Activated CD4-positive, alpha-beta T cell treated with anti-CD3 and anti-CD28 coated beads, Interleukin-2, Interleukin-4, amounts not matched to agents 100 ng/mL and 50 ng/mL, durations not matched to agents 16 hours and 8 hours (primary cell): Measurements from ENCODE around the gene ENKD1.
A peak's percentile ranks its signal among the peaks of the same experiment; 100 is the strongest.
"Not testable (repeated sequence)": the region's sequence is repeated elsewhere in the genome, so short reads cannot be mapped to it uniquely, and the experiment has no call there.

Source experiments
- DNase-seq: peaks from one replicate; pipeline ENCODE4 v3.0.0-alpha.2; 2020; ENCODE audit warnings: low spot score

ENKD1 gene

GRCh38 chr16:67666559-67667452 lies at the start of gene ENKD1, which contains the start of gene C16orf86:
ENKD1 (minus strand) TSS chr16:67666750; CDS start chr16:67666442, 308 bp downstream.
C16orf86 (plus strand) TSS chr16:67666814; CDS start chr16:67666971, 157 bp downstream.
- peak; percentile 84 for DNase-seq

- no peak for DNase-seq
Observed at GRCh38 chr16:67716097-67716496, 49.5 kb upstream of the ENKD1 start.

- no peak for DNase-seq
Observed at GRCh38 chr16:67714522-67714921, 48.0 kb upstream of the ENKD1 start.

GRCh38 chr16:67713647-67714273 lies 47.2 kb upstream of the ENKD1 start:
- DNase-seq, result no peak

- no peak for DNase-seq
Observed at GRCh38 chr16:67710607-67711006, 44.1 kb upstream of the ENKD1 start.

GRCh38 chr16:67709050-67709449 lies 42.5 kb upstream of the ENKD1 start:
- no peak for DNase-seq

- DNase-seq, result no peak
Observed at GRCh38 chr16:67708368-67708771, 41.8 kb upstream of the ENKD1 start.

GRCh38 chr16:67707790-67708189 lies 41.2 kb upstream of the ENKD1 start:
- DNase-seq, result no peak

GRCh38 chr16:67707210-67707609 lies 40.7 kb upstream of the ENKD1 start:
- DNase-seq, result no peak

- no peak for DNase-seq
Observed at GRCh38 chr16:67704110-67704509, 37.6 kb upstream of the ENKD1 start.

GRCh38 chr16:67703626-67704025 lies 37.1 kb upstream of the ENKD1 start:
- peak; percentile 32 for DNase-seq

- DNase-seq, result no peak
Observed at GRCh38 chr16:67702130-67702529, 35.6 kb upstream of the ENKD1 start.

GRCh38 chr16:67701420-67701819 lies 34.9 kb upstream of the ENKD1 start:
- no peak for DNase-seq

- no peak for DNase-seq
Observed at GRCh38 chr16:67699265-67699664, 32.7 kb upstream of the ENKD1 start.

GRCh38 chr16:67697422-67698185 lies 31.1 kb upstream of the ENKD1 start:
- no peak for DNase-seq

GRCh38 chr16:67694611-67695010 lies 28.1 kb upstream of the ENKD1 start:
- no peak for DNase-seq

- DNase-seq, result not testable (repeated sequence)
Observed at GRCh38 chr16:67693517-67694285, 27.2 kb upstream of the ENKD1 start.

GRCh38 chr16:67685388-67686112 lies 19.0 kb upstream of the ENKD1 start:
- no peak for DNase-seq

GRCh38 chr16:67683767-67684166 lies 17.2 kb upstream of the ENKD1 start:
- DNase-seq, result no peak

- DNase-seq, result no peak
Observed at GRCh38 chr16:67679935-67680897, 13.7 kb upstream of the ENKD1 start.
